ENCODE results near the gene BRMS1.

DNA sequence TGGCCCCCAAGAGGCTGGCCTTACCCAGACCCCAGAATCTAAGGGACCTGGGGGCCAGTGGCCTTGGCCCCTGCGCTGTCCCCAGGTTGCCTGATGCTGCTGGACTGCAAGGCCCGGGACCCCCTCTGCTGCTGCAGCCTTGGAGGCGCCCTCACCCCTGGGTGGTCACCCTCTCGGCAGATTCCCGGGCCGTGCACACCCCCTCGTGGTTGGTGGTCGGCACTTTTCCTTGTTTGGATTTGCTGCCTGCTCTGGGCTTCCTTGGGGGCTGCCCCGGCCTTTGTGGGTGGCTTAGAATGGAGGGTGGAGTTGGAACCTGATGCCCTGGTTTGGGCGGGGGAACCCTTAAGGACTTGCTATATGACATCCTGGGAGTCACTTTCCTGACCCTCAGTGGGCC, 14.0 kb downstream of the BRMS1 start:
- TF ChIP-seq, protein P1, sequence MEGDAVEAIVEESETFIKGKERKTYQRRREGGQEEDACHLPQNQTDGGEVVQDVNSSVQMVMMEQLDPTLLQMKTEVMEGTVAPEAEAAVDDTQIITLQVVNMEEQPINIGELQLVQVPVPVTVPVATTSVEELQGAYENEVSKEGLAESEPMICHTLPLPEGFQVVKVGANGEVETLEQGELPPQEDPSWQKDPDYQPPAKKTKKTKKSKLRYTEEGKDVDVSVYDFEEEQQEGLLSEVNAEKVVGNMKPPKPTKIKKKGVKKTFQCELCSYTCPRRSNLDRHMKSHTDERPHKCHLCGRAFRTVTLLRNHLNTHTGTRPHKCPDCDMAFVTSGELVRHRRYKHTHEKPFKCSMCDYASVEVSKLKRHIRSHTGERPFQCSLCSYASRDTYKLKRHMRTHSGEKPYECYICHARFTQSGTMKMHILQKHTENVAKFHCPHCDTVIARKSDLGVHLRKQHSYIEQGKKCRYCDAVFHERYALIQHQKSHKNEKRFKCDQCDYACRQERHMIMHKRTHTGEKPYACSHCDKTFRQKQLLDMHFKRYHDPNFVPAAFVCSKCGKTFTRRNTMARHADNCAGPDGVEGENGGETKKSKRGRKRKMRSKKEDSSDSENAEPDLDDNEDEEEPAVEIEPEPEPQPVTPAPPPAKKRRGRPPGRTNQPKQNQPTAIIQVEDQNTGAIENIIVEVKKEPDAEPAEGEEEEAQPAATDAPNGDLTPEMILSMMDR (IDR thresholded peaks at IDR 0.05; ENCODE audit: poor library complexity): no peak
- TF ChIP-seq EZH2 (IDR thresholded peaks at IDR 0.05; ENCODE audit: borderline replicate concordance) (no peak), EZH2phosphoT487 (IDR thresholded peaks at IDR 0.05; ENCODE audit: low read depth, severe bottlenecking, unreplicated experiment) (no peak)
